ENCODE measurements around the gene ATG101. TPM values are rescaled to one million over a fixed set of nuclear protein-coding genes. Genes with fewer than 3 reads are reported as not detected.
"Not testable (repeated sequence)": the region's sequence is repeated elsewhere in the genome, so short reads cannot be mapped to it uniquely, and the experiment has no call there.

ATG101 gene
- total and polyA plus RNA-seq, 8 donors, result 19.7 to 42.4 (median 25.1) TPM

DNA sequence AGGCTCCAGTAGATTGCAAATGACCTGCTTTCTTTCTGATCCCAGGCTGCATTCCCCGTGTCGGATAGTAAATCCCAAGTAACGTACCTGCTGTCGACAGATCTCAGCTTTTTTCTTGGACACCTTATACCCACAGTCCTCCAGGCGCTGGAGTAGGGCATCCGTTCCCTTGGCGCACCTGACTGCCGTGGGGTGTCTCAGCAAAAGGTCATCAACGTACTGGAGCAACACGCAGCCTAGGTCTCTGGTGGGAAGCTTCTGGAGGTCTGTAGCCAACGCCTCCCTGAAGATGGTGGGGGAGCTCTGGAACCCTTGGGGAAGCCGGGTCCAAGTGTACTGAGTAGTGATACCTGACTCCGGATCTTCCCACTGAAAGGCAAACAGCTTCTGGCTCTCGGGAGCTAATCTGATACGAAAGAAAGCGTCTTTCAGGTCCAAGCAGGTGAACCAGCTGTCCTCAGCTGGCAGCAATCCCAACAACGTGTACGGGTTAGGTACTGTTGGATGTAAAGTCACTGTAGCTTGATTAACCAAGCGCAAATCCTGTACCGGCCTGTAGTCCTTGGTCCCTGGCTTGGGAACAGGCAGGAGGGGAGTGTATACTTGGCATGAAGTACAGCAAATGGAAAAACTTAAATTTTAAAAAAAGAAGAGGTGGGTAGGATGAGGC, 48.2 kb downstream of the ATG101 start:
- intact Hi-C loops (cut with DNase I), result not testable (repeated sequence)

DNA sequence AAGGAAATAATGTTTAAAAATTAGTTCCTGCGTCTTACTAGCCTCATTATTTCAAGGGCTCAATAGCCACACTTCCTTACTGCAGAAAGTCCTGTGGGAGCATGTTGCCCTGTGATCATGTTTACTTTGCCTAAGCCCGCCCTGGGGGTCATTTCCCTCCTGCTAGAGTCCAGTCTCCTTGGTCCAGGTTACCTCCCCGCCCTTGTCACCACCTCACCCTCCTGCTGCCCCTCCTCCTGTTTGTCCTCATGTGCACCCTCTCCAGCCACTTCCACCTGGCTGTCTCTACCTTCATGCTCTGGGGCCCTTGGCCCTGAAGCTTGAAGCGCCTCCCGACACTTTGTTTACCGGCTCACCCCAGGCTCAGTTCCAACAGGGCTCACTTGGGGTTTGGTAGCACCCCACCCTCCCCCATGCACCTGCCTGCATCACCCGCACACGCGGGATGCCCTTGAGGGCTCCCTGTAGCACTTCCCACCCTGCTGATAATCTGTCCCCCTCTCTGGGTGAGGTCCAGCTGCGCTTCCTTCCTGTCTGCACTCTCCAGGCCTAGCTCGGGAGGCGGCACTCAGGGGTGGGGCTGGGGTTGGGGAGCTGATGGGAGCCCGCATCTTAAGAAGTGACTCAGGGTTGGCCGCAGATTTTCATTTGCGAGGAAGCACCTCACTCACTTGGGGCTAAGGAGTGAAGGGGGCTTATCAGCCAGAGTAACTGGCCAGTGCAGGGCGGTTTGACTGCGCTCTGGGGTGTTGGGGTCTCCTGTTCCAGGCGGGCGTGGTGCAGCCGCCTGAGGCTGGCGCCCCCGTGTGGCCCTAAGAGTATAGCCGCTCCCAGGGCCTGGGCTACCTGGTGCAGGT, 49.8 kb downstream of the ATG101 start:
- peaks cover 0 to 28% of the 10 kb centered on the region in 2 donors for H3K4me1 ChIP-seq
- no peaks in the 10 kb centered on the region for H3K36me3 ChIP-seq
- intact Hi-C loops (cut with DNase I), result loop anchor here in 1 of 2 donors (10.0 kb wide), 1 partner anchor 95 kb away; no protein-coding TSS in a partner anchor
- H3K27me3 ChIP-seq, result peaks cover 0 to 32% of the 10 kb centered on the region in 2 donors
- TF ChIP-seq, protein P1, sequence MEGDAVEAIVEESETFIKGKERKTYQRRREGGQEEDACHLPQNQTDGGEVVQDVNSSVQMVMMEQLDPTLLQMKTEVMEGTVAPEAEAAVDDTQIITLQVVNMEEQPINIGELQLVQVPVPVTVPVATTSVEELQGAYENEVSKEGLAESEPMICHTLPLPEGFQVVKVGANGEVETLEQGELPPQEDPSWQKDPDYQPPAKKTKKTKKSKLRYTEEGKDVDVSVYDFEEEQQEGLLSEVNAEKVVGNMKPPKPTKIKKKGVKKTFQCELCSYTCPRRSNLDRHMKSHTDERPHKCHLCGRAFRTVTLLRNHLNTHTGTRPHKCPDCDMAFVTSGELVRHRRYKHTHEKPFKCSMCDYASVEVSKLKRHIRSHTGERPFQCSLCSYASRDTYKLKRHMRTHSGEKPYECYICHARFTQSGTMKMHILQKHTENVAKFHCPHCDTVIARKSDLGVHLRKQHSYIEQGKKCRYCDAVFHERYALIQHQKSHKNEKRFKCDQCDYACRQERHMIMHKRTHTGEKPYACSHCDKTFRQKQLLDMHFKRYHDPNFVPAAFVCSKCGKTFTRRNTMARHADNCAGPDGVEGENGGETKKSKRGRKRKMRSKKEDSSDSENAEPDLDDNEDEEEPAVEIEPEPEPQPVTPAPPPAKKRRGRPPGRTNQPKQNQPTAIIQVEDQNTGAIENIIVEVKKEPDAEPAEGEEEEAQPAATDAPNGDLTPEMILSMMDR (IDR thresholded peaks at IDR 0.05), result peak; percentile 53 to 62
- ATAC-seq, result peak; percentile 85
- no peak overlapping the region for H3K4me3 ChIP-seq
- H3K9me3 ChIP-seq, result no peaks in the 10 kb centered on the region
- peak in 1 of 4 donors; percentile 64 for DNase-seq
- H3K27ac ChIP-seq, result no peak overlapping the region

More for the DNA sequence above, 48.2 kb downstream of the ATG101 start:
- not testable (repeated sequence) for ATAC-seq, H3K4me3 ChIP-seq, H3K27ac ChIP-seq, DNase-seq, H3K36me3 ChIP-seq, H3K9me3 ChIP-seq
- H3K4me1 ChIP-seq, result peaks cover 0 to 28% of the 10 kb centered on the region in 2 donors
- H3K27me3 ChIP-seq, result peaks cover 0 to 32% of the 10 kb centered on the region in 2 donors

DNA sequence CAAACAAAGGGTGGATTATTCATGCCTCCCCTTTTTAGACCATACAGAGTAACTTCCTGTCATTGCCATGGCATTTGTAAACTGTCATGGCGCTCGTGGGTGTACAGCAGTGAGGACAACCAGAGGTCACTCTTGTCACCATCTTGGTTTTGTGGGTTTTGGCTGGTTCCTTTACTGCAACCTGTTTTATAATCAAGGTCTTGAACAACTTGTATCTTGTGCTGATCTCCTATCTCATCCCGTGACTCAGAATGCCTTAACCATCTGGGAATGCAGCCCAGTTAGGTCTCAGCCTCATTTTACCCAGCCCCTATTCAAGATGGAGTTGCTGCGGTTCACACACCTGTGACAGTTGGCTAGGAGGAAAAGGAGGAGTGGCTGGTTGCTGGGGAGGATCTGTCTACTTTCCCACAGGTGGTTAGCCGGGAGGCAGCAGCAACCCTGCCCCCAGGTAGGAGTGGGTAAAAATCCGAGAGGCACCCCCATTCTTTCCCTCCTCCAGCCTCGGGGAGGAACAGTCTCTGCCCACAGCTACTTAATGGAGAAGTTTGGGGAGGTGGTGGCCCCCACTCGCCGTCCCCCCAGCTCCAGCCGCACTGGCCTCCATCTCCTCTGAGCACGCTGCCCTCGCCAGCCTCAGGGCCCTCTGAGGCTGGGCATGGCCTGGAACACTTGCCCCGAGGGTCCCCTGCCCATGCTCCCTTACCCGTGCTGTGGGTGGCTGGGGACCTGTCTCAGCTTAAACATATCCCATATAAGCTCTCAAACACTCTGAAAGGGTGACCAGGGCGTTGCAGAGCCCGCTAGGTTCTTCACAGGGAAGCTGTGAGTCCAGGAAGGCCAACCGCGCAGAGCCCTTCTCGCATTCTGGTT, 51.4 kb downstream of the ATG101 start:
- no peak for ATAC-seq
- Histone ChIP-seq H3K27ac (no peak overlapping the region), H3K9me3 (no peaks in the 10 kb centered on the region), H3K4me1 (peaks cover 0 to 28% of the 10 kb centered on the region in 2 donors), H3K27me3 (peaks cover 0 to 33% of the 10 kb centered on the region in 2 donors), H3K36me3 (no peaks in the 10 kb centered on the region), H3K4me3 (no peak overlapping the region)
- DNase-seq, result no peak
- intact Hi-C loops (cut with DNase I), result loop anchor here in 1 of 2 donors (10.0 kb wide), 1 partner anchor 96 kb away; no protein-coding TSS in a partner anchor
- TF ChIP-seq, protein P1 (IDR thresholded peaks at IDR 0.05), result no peak

DNA sequence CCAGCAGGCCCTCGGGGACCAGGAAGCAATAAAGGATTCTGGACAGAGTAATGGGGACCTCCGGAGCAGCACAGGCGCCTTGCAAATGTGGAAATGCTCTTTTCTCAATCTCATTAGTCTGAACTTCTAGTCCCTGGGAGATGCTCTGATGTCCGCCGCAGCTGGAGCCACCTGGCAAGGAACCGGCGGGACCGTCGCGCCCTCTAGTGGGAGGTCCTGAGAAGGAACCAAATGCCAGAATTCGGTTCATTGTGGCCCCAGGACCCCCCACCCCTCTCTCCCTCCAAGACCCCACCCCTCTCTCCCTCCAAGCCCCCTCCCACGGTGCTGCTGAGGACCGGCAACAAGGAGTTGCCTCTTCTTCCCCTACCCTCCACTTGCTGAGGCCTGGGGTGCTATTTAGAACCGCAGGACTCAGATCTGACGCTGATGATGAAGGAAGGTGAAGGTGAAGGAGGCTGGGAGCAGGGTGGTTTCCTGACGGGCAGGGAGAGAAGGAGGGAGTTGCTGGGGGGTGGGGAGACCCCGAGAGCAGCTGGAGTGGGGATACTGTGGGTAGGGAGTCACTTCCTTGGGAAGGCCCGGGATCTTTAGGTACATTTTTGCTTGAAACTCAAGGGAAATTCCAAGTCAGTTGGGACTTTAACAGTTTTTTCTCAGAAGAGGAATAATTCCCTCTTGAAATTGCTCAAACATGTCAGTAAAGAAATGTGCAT, 52.2 kb downstream of the ATG101 start:
- H3K27ac ChIP-seq, result no peak overlapping the region
- peaks cover 0 to 28% of the 10 kb centered on the region in 2 donors for H3K4me1 ChIP-seq
- H3K36me3 ChIP-seq, result no peaks in the 10 kb centered on the region
- no peak overlapping the region for H3K4me3 ChIP-seq
- ATAC-seq (peak; percentile 65), DNase-seq (peak in 3 of 4 donors; percentile 73 to 90 (median 90))
- TF ChIP-seq, protein P1 (IDR thresholded peaks at IDR 0.05), result peak; percentile 62 to 64
- H3K9me3 ChIP-seq, result no peaks in the 10 kb centered on the region
- intact Hi-C loops (cut with DNase I), result loop anchor here in 1 of 2 donors (10.0 kb wide), 1 partner anchor 97 kb away; no protein-coding TSS in a partner anchor
- H3K27me3 ChIP-seq, result peaks cover 0 to 41% of the 10 kb centered on the region in 2 donors

DNA sequence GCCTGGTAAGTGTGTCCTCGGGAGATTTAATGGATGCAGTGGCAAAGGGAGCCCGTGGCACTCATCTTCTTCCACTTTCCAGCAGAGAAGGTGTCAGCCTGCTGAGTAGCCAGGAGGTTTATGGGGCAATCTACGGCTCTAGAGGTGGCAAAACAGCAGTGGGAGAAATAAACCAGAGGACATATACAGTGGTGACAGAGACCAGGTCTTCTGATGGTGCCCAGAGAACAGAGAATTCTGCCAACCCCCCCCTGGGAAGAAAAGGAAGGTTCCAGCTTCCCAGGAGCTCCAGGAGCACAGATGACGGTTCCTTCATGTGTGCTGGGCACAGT, 52.7 kb downstream of the ATG101 start:
- peaks cover 0 to 45% of the 10 kb centered on the region in 2 donors for H3K27me3 ChIP-seq
- H3K36me3 ChIP-seq, result no peaks in the 10 kb centered on the region
- H3K4me1 ChIP-seq, result peaks cover 0 to 28% of the 10 kb centered on the region in 2 donors
- TF ChIP-seq, protein P1 (IDR thresholded peaks at IDR 0.05), result no peak
- DNase-seq (no peak), ATAC-seq (no peak)
- H3K4me3 ChIP-seq, result no peak overlapping the region
- intact Hi-C loops (cut with DNase I), result loop anchor here in 1 of 2 donors (10.0 kb wide), 1 partner anchor 98 kb away; no protein-coding TSS in a partner anchor
- H3K9me3 ChIP-seq, result no peaks in the 10 kb centered on the region
- H3K27ac ChIP-seq, result no peak overlapping the region
